Stimulated activated CD8-positive, alpha-beta memory T cell treated with anti-CD3 and anti-CD28 coated beads, Interleukin-4, amount 100 ng/mL, for 1 hour (primary cell): ENCODE results near the gene ADCY9.
"Not testable (repeated sequence)": the region's sequence is repeated elsewhere in the genome, so short reads cannot be mapped to it uniquely, and the experiment has no call there.

Source experiments
- DNase-seq, 2 donors: peaks; one replicate each; pipeline ENCODE4 v3.0.0-alpha.2; 2020; ENCODE audit warnings: low read depth in 2 of 2, low spot score in 1 of 2

ADCY9 gene

GRCh38 chr16:3953728-3954410 lies 162.4 kb downstream of the ADCY9 start:
- no peak for DNase-seq

- no peak for DNase-seq
Measured at GRCh38 chr16:3952737-3953131, 163.5 kb downstream of the ADCY9 start.

DNA sequence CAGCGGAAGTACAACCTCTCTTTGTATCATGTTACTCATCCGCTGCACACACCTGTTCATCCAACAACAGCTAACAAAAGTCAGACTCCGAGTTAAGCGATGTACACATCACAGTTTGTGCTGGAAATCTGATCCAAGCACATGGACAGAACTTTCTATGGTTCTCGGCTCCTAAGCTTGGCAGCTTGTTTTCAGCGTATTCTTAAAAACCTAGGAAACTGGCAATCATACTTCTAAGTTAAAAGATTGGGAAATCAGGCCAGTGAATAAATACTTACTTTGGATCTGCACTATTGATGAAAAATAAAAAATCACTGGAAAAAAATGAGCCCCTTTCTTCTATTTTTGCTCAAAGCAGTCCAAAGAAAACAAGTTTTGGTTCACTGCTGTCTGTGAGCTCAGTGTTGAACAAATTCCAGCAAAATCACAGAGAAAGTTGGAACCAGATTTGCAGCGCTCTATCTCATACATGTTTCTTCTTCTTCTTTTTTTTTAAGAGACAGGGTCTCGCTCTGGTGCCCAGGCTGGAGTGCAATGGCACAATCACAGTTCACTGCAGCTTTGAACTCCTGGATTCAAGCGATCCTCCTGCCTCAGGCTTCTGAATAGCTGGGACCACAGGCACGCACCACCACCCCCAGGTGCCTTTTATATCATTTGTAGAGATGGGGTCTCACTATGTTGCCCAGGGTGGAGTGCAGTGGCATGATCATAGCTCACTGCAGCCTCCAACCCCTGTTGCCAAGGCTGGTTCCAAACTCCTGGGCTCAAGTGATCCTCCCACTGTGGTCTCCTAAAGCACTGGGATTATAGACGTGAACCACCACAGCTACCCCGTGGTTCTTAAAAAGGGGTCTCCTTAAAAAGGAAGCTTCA lies 164.1 kb downstream of the ADCY9 start:
- no peak for DNase-seq

- DNase-seq: not testable (repeated sequence)
Measured at GRCh38 chr16:3951380-3951779, 164.9 kb downstream of the ADCY9 start.

- DNase-seq: no peak
Measured at GRCh38 chr16:3950343-3951193, 165.7 kb downstream of the ADCY9 start.

DNA sequence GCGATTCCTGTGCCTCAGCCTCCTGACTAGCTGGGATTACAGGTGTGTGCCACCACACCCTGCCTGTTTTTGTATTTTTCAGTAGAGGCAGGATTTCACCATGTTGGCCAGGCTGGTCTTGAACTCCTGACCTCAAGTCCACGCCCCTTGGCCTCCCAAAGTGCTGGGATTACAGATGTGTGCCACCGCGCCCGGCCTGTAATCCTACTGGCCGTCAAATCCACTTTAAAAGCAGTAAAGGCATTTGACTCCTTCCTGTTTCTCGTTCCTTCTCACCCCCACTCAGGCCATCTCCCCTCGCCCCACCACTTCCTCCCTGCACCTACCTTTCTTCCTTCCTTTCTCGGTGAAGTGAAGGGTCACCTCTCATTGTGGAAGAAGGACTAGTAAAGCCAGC lies 166.3 kb downstream of the ADCY9 start:
- DNase-seq: no peak

- no peak for DNase-seq
Measured at GRCh38 chr16:3949287-3949686, 167.0 kb downstream of the ADCY9 start.

- no peak for DNase-seq
Measured at GRCh38 chr16:3948378-3948995, 167.8 kb downstream of the ADCY9 start.

DNA sequence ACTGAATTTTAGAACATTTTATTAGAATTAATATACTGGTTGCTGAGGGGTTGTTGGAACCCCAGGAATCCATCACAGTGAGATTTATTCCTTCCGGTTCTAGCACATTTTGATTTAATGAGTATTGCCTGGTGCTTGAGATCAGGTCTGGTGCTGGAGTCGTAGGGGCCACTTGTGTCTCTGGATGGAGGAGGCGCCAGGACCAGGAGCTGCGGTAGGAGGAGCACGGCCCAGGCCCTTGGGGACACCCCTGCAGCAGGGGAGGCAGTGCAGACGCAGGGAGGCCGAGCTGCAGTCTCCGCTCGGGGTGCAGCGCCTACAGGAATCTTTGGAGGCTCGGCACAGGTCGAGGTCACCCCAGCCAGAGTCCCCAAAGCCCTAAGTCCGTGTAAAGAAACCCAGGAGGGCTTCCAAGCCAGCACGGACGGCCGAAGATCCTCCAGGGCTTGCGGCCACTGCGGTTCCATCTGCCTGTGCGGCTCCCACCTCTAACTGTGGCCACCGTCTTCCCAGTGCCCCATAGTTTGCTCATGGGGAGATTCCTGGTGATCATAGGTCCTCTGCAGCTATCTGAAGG lies 169.6 kb downstream of the ADCY9 start:
- DNase-seq: no peak

GRCh38 chr16:3945751-3946603 lies 170.3 kb downstream of the ADCY9 start:
- no peak for DNase-seq

GRCh38 chr16:3944457-3944856 lies 171.8 kb downstream of the ADCY9 start:
- DNase-seq: not testable (repeated sequence)

GRCh38 chr16:3942146-3942545 lies 174.1 kb downstream of the ADCY9 start:
- not testable (repeated sequence) for DNase-seq

- peak; percentile 19 to 39 for DNase-seq
Measured at GRCh38 chr16:3938843-3939624, 177.2 kb downstream of the ADCY9 start.

GRCh38 chr16:3938471-3938842 lies 177.8 kb downstream of the ADCY9 start:
- no peak for DNase-seq

DNA sequence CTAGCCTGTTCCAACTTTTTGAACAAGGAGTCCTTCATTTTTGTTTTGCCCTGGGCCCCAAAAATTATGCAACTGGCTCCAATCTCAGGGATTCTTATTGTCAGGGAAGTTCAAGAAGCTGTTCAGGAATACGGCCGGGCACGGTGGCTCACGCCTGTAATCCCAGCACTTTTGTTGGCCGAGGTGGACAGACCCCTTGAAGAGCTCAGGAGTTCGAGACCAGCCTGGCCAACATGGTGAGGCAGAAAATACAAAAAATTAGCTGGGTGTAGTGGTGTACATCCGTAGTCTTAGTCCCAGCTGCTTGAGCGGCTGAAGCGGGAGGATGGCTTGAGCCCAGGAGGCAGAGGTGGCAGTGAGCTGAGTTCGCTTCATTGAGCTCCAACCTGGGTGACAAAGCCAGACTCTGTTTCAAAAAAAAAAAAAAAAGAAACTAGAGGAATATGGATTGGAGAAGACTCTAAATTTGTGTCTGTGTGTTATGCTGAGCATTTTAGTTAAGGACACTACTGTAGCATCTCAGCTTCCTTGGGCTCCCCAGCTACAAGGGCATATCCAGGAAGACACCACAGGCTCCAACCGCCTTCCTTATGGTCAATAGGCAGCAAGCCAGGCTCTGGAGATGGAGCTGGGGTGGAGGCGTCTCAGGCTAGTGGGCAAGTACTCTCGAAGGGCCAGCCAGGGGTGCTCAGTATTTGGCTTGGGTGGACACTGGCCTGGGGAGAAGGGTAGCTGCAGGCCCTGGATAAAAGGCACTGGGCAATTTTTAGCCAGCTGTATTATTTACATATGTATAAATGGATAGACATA lies 179.0 kb downstream of the ADCY9 start:
- DNase-seq: no peak

DNA sequence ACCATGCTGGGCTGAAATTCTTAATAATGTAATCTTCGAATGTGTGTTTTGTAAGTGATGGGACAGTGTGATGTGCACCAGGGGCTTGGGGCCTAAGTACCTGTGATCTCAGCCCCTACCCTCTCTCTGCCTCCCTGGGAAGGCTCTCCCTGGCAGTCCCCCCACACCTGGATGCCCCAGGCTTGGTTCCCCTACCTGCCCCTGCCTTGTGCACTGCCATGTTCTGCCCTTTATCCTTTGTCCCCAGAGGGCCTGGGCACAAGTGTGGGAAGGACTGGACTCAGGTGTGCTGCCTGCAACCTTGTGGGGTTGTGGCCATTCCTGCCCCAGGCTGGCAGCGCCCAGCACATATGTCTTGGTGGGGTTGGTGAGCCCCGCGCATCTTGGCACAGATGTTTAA lies 180.3 kb downstream of the ADCY9 start:
- DNase-seq: no peak

GRCh38 chr16:3934491-3935181 lies 181.6 kb downstream of the ADCY9 start:
- no peak for DNase-seq

DNA sequence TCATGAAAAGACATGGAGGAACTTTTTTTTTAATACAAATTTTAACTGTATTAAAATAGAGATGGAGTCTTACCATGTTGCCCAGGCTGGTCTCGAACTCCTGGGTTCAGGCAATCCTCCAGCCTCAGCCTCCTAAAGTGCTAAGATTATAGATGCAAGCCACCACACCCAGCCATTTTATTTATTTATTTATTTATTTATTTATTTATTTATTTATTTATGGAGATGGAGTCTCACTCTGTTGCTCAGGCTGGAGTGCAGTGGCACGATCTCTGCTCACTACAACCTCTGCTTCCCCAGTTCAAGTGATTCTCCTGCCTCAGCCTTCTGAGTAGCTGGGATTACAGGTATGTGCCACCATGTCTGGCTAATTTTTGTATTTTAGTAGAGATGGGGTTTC lies 189.1 kb downstream of the ADCY9 start:
- not testable (repeated sequence) for DNase-seq
